Effector memory CD4-positive, alpha-beta T cell (primary cell): ENCODE measurements around the gene POLD1.
A peak's percentile ranks its signal among the peaks of the same experiment; 100 is the strongest.

Experiments
- DNase-seq, 3 donors: peaks; one replicate each; pipeline ENCODE4 v3.0.0-alpha.2; 2020
- H3K27ac ChIP-seq: 2 replicates; pipeline ENCODE4 v1.7.0; 2013; ENCODE audit warnings: mild to moderate bottlenecking, low read length, moderate library complexity; ENCODE audit not compliant: insufficient read depth, poor library complexity, severe bottlenecking
- H3K27me3 ChIP-seq: replicated peaks from 2 replicates; pipeline ENCODE4 v1.7.0; 2013; ENCODE audit warnings: mild to moderate bottlenecking, low read length; ENCODE audit not compliant: insufficient read depth, control insufficient read depth, poor library complexity, severe bottlenecking
- H3K36me3 ChIP-seq: 2 replicates; pipeline ENCODE4 v1.7.0; 2013; ENCODE audit warnings: mild to moderate bottlenecking, low read length, moderate library complexity; ENCODE audit not compliant: control insufficient read depth, insufficient read depth
- H3K4me1 ChIP-seq: 2 replicates; pipeline ENCODE4 v1.7.0; 2013; ENCODE audit warnings: low read length, mild to moderate bottlenecking; ENCODE audit not compliant: control insufficient read depth, insufficient read depth, poor library complexity, severe bottlenecking
- H3K4me3 ChIP-seq: 2 replicates; pipeline ENCODE4 v1.7.0; 2013; ENCODE audit warnings: low read length, low read depth, mild to moderate bottlenecking; ENCODE audit not compliant: insufficient read depth, poor library complexity, severe bottlenecking
- H3K9me3 ChIP-seq: 2 replicates; pipeline ENCODE4 v1.7.0; 2013; ENCODE audit warnings: mild to moderate bottlenecking, low read length, moderate library complexity; ENCODE audit not compliant: control insufficient read depth

POLD1 gene

GRCh38 chr19:50451223-50451534 lies 67.0 kb downstream of the POLD1 start:
- Histone ChIP-seq H3K27ac (no peak overlapping the region), H3K9me3 (no peaks in the 10 kb centered on the region), H3K4me3 (no peak overlapping the region), H3K36me3 (no peaks in the 10 kb centered on the region), H3K4me1 (no peaks in the 10 kb centered on the region), H3K27me3 (no peaks in the 10 kb centered on the region)
- no peak for DNase-seq

DNA sequence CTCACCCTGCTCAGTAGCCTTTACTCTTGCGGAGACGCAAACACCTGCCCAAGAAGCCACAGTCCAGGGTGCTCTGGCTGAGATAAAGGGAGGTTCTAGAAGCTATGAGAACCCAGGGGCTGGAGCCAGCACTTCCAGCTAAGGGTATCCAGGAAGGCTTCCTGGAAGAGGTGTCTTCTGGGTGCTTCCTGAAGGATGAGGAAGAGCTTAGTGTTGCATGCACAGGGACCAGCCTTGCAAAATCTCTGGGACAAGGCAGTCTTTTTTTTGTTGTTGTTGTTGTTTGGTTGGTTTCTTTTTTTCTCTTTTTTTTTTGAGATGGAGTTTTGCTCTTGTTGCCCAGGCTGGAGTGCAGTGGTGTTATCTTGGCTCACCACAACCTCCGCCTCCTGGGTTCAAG lies 69.1 kb downstream of the POLD1 start:
- no peak for DNase-seq
- Histone ChIP-seq H3K4me1 (no peaks in the 10 kb centered on the region), H3K27ac (no peak overlapping the region), H3K36me3 (no peaks in the 10 kb centered on the region), H3K27me3 (peaks cover under 1% of the 10 kb centered on the region), H3K9me3 (no peaks in the 10 kb centered on the region), H3K4me3 (no peak overlapping the region)

- H3K4me1 ChIP-seq, result no peaks in the 10 kb centered on the region
- no peaks in the 10 kb centered on the region for H3K36me3 ChIP-seq
- H3K4me3 ChIP-seq, result no peak overlapping the region
- no peak overlapping the region for H3K27ac ChIP-seq
- H3K9me3 ChIP-seq, result no peaks in the 10 kb centered on the region
- H3K27me3 ChIP-seq, result peaks cover 6% of the 10 kb centered on the region
- DNase-seq, result no peak
Measured at GRCh38 chr19:50455992-50456391, 71.8 kb downstream of the POLD1 start.

DNA sequence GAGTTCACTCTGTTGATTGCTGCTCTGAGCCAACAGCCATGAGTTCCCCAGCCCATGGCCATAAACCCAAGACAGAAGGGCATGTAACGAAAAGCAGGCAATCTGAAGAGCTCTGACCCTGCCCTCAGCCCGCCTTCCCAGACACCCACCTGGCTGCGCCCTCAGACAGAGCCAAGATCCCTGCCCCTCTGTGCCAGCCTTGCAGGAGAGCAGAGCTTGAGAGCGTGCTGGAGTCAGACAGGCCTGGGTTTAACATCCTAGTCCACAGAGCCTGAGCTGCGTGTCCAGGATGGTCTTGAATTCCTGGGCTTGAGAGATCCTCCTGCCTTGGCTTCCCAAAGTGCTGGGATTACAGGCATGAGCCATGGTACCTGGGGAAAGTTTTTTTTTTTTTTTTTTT lies 73.2 kb downstream of the POLD1 start:
- Histone ChIP-seq H3K36me3 (no peaks in the 10 kb centered on the region), H3K4me1 (no peaks in the 10 kb centered on the region), H3K27me3 (peaks cover 6% of the 10 kb centered on the region), H3K27ac (no peak overlapping the region), H3K4me3 (no peak overlapping the region), H3K9me3 (no peaks in the 10 kb centered on the region)
- DNase-seq, result no peak

DNA sequence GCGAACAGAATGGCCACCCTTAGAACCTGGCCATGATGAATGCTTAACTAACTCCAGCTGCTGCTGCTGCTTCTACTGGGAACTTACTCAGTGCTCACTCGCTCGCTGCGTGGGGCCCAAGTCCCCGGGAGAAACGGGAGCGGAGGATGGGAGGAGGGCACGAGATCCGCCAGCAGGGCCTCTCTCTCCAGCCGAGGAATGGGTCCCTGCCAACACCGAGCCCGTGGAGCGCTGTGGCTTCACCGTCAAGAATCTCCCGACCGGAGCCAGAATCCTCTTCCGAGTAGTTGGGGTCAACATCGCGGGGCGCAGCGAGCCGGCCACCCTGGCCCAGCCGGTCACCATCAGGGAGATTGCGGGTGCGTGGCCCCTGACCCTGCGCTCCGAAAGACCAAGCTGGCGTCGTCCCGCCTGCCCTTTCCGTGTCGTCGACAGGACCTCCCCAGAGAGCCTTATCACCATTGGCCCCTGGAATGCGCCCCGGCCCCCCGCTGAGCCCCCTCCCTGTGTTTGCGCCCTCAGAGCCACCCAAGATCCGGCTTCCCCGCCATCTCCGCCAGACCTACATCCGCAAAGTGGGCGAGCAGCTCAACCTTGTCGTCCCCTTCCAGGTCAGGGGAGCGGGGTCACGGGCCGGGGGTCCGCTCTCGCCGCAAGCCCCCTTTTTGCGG lies 74.4 kb downstream of the POLD1 start:
- no peak overlapping the region for H3K27ac ChIP-seq
- no peaks in the 10 kb centered on the region for H3K36me3 ChIP-seq
- no peaks in the 10 kb centered on the region for H3K4me1 ChIP-seq
- H3K4me3 ChIP-seq, result no peak overlapping the region
- no peaks in the 10 kb centered on the region for H3K9me3 ChIP-seq
- H3K27me3 ChIP-seq, result peaks cover 6% of the 10 kb centered on the region
- DNase-seq, result no peak

DNA sequence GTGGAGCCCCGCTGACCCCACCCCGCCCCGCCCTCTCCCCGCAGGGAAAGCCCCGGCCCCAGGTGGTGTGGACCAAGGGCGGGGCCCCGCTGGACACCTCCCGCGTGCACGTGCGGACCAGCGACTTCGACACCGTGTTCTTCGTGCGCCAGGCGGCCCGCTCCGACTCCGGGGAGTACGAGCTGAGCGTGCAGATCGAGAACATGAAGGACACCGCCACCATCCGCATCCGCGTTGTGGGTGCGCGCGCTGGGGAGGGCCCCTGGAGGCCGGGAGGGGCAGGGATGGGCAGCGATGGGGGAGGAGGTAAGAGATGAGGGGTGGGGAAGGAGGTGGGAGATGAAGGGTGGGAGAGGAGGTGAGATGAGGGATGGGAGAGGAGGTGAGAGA lies 74.9 kb downstream of the POLD1 start:
- no peak overlapping the region for H3K27ac ChIP-seq
- H3K4me1 ChIP-seq, result no peaks in the 10 kb centered on the region
- no peak overlapping the region for H3K4me3 ChIP-seq
- H3K27me3 ChIP-seq, result peaks cover 6% of the 10 kb centered on the region
- no peak for DNase-seq
- no peaks in the 10 kb centered on the region for H3K9me3 ChIP-seq
- H3K36me3 ChIP-seq, result no peaks in the 10 kb centered on the region

GRCh38 chr19:50459638-50460037 lies 75.5 kb downstream of the POLD1 start:
- H3K9me3 ChIP-seq, result no peaks in the 10 kb centered on the region
- H3K27ac ChIP-seq, result no peak overlapping the region
- no peaks in the 10 kb centered on the region for H3K4me1 ChIP-seq
- peaks cover 6% of the 10 kb centered on the region for H3K27me3 ChIP-seq
- DNase-seq, result no peak
- no peaks in the 10 kb centered on the region for H3K36me3 ChIP-seq
- no peak overlapping the region for H3K4me3 ChIP-seq

DNA sequence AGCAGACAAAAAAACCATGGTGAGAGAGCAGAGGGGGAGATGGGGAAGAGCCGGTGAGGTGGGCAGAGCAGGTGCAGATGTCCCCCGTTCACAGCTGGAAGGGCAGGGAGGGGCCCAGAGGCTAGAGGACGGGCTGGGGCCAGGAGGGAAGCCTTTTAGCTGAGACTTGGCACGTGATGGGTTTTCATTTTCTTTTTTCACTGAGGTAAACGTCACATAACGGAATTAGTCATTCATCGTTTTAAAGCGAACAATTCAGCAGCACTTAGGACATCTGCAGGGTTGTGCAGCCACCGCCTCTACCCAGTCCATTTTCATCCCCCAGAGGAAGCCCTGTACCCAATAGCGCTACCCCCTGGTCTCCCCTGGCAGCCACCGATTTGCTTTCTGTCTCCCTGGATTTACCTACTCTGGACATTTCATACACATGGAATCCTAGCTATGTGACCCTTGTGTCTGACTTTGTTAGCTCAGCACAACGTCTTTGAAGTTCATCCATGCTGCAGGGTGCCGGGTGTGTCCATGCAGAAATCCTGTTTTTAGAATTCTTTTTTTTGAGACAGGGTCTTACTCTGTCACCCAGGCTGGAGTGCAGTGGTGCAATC lies 76.1 kb downstream of the POLD1 start:
- H3K4me3 ChIP-seq, result no peak overlapping the region
- H3K27me3 ChIP-seq, result peaks cover 6% of the 10 kb centered on the region
- H3K4me1 ChIP-seq, result no peaks in the 10 kb centered on the region
- no peak overlapping the region for H3K27ac ChIP-seq
- no peaks in the 10 kb centered on the region for H3K36me3 ChIP-seq
- no peaks in the 10 kb centered on the region for H3K9me3 ChIP-seq
- no peak for DNase-seq

DNA sequence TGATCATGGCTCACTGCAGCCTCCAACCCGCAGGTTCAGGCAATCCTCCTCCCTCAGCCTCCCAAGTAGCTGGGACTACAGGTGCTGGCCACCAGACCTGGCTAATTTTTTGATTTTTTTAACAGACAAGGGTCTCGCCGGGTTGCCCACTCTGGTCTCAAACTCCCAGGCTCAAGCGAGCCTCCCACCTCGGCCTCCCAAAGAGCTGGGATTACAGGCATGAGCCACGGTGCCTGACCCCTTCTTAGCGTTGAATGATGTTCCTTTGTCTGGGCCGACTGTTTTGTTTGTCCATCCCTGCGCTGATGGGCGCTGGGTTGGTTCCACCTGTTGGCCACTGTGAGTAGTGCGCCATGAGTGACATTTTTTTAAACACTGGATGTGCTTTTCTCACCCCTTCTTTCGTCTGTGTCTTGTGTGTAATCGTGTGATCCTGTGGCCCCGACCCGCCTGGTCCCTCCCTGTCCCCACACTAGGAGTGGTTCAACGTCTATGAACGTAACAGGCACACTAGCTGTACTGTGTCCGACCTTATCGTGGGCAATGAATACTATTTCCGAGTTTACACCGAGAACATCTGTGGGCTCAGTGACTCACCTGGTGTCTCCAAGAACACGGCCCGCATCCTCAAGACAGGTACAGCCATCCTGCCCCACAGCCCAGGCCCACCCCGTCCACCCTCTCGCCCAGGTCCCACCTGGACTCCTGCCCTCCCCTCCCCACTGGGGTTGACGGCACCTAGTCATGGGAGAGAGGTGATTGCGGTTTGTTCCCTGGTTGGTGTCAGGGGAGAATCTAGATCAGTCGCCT lies 77.1 kb downstream of the POLD1 start:
- Histone ChIP-seq H3K27me3 (peaks cover 6% of the 10 kb centered on the region), H3K4me3 (no peak overlapping the region), H3K36me3 (no peaks in the 10 kb centered on the region), H3K27ac (no peak overlapping the region), H3K4me1 (no peaks in the 10 kb centered on the region), H3K9me3 (no peaks in the 10 kb centered on the region)
- DNase-seq, result peak in 2 of 3 donors; percentile 19 to 26

GRCh38 chr19:50462970-50463369 lies 78.8 kb downstream of the POLD1 start:
- no peak overlapping the region for H3K4me3 ChIP-seq
- no peak for DNase-seq
- H3K9me3 ChIP-seq, result no peaks in the 10 kb centered on the region
- H3K27ac ChIP-seq, result no peak overlapping the region
- H3K36me3 ChIP-seq, result no peaks in the 10 kb centered on the region
- H3K4me1 ChIP-seq, result no peaks in the 10 kb centered on the region
- peaks cover 6% of the 10 kb centered on the region for H3K27me3 ChIP-seq
